Coronary artery (tissue), 2 donors: ENCODE measurements around the gene STMP1.

ENCODE experiments used
- DNase-seq: peaks from one replicate; pipeline ENCODE4 v3.0.0-alpha.2; 2017; ENCODE audit warnings: low spot score
- H3K27ac ChIP-seq, 2 donors: fragments of 200-600 bp; sonication (generic); one replicate each; pipeline ENCODE4 v1.5.1; 2016 to 2019
- H3K4me3 ChIP-seq: fragments of 200-600 bp; sonication (generic); 2 replicates; pipeline ENCODE4 v1.5.1; 2016; ENCODE audit warnings: mild to moderate bottlenecking, moderate library complexity
- CTCF ChIP-seq: fragments of 200-600 bp; sonication (generic); IDR thresholded peaks from one replicate; pipeline ENCODE4 v1.5.1; 2019; ENCODE audit warnings: antibody characterized with exemption

Gene STMP1

GRCh38 chr7:135672560-135673359 lies 10.4 kb downstream of the STMP1 start:
- Histone ChIP-seq H3K27ac (no peak overlapping the region), H3K4me3 (no peak overlapping the region)
- no peak for DNase-seq
- TF ChIP-seq CTCF: peak; percentile 67

- no peak overlapping the region for H3K4me3 ChIP-seq
- TF ChIP-seq CTCF: no peak
- H3K27ac ChIP-seq: no peak overlapping the region
- no peak for DNase-seq
Observed at GRCh38 chr7:135673360-135673706, 11.0 kb downstream of the STMP1 start.

GRCh38 chr7:135678612-135679575 lies 16.6 kb downstream of the STMP1 start:
- no peak for TF ChIP-seq CTCF
- DNase-seq: no peak
- peak overlapping the region in 1 of 2 donors; percentile 9 for H3K27ac ChIP-seq

GRCh38 chr7:135681762-135682161 lies 19.4 kb downstream of the STMP1 start:
- no peak for DNase-seq
- no peak for TF ChIP-seq CTCF
- H3K4me3 ChIP-seq: no peak overlapping the region
- peak overlapping the region in 1 of 2 donors; percentile 55 for H3K27ac ChIP-seq

More at GRCh38 chr7:135678612-135679575, 16.6 kb downstream of the STMP1 start:
- H3K4me3 ChIP-seq: no peak overlapping the region

GRCh38 chr7:135682191-135682590 lies 19.9 kb downstream of the STMP1 start:
- Histone ChIP-seq H3K4me3 (no peak overlapping the region), H3K27ac (peak overlapping the region in 1 of 2 donors; percentile 55)
- TF ChIP-seq CTCF: no peak
- no peak for DNase-seq

GRCh38 chr7:135683609-135684008 lies 21.3 kb downstream of the STMP1 start:
- TF ChIP-seq CTCF: no peak
- no peak overlapping the region for H3K4me3 ChIP-seq
- DNase-seq: no peak
- no peak overlapping the region for H3K27ac ChIP-seq
